Upper lobe of right lung (tissue), 1 donor: ENCODE data around the gene MAGEF1. TPM values are rescaled to one million over a fixed set of nuclear protein-coding genes. Genes with fewer than 3 reads are reported as not detected.
"Not testable (repeated sequence)": the region's sequence is repeated elsewhere in the genome, so short reads cannot be mapped to it uniquely, and the experiment has no call there.

Source experiments
- ATAC-seq: fragments of 200-7000 bp; cut with Tn5 transposase; one replicate; pipeline ENCODE4 v1.9.1; 2020; ENCODE audit warnings: mild to moderate bottlenecking, moderate library complexity
- DNase-seq: peaks from one replicate; pipeline ENCODE4 v3.0.0-alpha.2; 2020
- H3K27ac ChIP-seq: fragments of 200-600 bp; one replicate; pipeline ENCODE4 v1.8.0; 2022
- H3K27me3 ChIP-seq: fragments of 200-600 bp; one replicate; pipeline ENCODE4 v1.8.0; 2022; ENCODE audit warnings: mild to moderate bottlenecking
- H3K36me3 ChIP-seq: fragments of 200-600 bp; one replicate; pipeline ENCODE4 v1.8.0; 2022
- H3K4me1 ChIP-seq: fragments of 200-600 bp; one replicate; pipeline ENCODE4 v1.8.0; 2022
- H3K4me3 ChIP-seq: fragments of 200-600 bp; one replicate; pipeline ENCODE4 v1.8.0; 2022; ENCODE audit warnings: mild to moderate bottlenecking
- H3K9me3 ChIP-seq: fragments of 200-600 bp; one replicate; pipeline ENCODE4 v1.8.0; 2022
- intact Hi-C: fragments of 100-400 bp; cut with DNase I; formaldehyde crosslinking; loops from one replicate; pipeline ENCODE4 v1.11.0; 2022
- total RNA-seq: library from RNA; stranded (reverse); fragmentation: NEBNext Ultra II Directional; extraction: Animal tissue kit (Norgen Biotek cat#: 25700); gene quantifications from one replicate; pipeline ENCODE4 v1.2.1, GENCODE V29; 2021
- TF ChIP-seq, protein P1 (sequence below): fragments of 200-600 bp; IDR thresholded peaks from one replicate; pipeline ENCODE4 v1.8.0; 2022; ENCODE audit warnings: antibody characterized with exemption
- donor health status: DM: no; HTN: yes; CAD: no; lungs with severe emphysema.

MAGEF1 gene
- total RNA-seq, 1 donor from 2014 or later, result 30.3 TPM

DNA sequence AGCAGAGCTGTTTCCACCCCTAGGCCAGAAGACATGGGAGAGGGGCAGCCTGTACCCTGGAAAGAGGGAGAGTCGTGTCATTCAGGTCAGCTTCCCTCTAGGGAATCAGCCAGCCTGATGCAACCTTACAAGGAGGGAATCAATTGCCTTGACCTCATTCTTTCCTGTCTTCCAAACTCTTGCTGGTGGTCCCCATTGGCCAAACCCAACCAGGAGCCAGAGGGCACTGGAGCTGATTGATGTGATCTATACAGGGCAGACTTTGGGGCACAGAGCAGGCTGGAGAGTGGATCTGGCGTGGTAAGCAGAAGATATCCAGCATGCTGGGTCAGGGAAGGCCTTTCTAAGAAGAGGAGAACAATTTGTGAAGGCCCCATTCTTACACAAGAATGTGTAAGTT is 19.1 kb upstream of the MAGEF1 start:
- no peaks in the 10 kb centered on the region for H3K9me3 ChIP-seq
- no peaks in the 10 kb centered on the region for H3K27me3 ChIP-seq
- no peak overlapping the region for H3K27ac ChIP-seq
- intact Hi-C loops, result no loop called here
- TF ChIP-seq, protein P1, sequence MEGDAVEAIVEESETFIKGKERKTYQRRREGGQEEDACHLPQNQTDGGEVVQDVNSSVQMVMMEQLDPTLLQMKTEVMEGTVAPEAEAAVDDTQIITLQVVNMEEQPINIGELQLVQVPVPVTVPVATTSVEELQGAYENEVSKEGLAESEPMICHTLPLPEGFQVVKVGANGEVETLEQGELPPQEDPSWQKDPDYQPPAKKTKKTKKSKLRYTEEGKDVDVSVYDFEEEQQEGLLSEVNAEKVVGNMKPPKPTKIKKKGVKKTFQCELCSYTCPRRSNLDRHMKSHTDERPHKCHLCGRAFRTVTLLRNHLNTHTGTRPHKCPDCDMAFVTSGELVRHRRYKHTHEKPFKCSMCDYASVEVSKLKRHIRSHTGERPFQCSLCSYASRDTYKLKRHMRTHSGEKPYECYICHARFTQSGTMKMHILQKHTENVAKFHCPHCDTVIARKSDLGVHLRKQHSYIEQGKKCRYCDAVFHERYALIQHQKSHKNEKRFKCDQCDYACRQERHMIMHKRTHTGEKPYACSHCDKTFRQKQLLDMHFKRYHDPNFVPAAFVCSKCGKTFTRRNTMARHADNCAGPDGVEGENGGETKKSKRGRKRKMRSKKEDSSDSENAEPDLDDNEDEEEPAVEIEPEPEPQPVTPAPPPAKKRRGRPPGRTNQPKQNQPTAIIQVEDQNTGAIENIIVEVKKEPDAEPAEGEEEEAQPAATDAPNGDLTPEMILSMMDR, result no peak
- no peak overlapping the region for H3K4me3 ChIP-seq
- DNase-seq (no peak), ATAC-seq (no peak)
- H3K36me3 ChIP-seq, result no peaks in the 10 kb centered on the region
- no peaks in the 10 kb centered on the region for H3K4me1 ChIP-seq

DNA sequence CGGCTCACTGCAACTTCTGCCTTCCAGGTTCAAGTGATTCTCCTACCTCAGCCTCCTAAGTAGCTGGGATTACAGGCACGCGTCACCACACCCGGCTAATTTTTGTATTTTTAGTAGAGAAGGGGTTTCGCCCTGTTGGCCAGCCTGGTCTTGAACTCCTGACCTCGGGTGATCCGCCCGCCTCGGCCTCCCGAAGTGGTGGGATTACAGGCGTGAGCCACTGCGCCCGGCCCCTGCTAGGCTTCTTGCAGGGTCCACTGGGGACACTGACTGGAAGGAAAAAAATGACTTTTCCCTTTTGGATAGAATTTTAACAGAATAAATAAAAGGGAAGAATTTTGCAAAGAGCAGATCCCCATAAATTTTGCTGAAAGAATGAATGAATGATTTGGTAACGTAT is 17.3 kb upstream of the MAGEF1 start:
- ATAC-seq, H3K27me3 ChIP-seq, intact Hi-C loops, H3K36me3 ChIP-seq, H3K4me3 ChIP-seq, H3K27ac ChIP-seq, DNase-seq, H3K4me1 ChIP-seq, H3K9me3 ChIP-seq: not testable (repeated sequence)

DNA sequence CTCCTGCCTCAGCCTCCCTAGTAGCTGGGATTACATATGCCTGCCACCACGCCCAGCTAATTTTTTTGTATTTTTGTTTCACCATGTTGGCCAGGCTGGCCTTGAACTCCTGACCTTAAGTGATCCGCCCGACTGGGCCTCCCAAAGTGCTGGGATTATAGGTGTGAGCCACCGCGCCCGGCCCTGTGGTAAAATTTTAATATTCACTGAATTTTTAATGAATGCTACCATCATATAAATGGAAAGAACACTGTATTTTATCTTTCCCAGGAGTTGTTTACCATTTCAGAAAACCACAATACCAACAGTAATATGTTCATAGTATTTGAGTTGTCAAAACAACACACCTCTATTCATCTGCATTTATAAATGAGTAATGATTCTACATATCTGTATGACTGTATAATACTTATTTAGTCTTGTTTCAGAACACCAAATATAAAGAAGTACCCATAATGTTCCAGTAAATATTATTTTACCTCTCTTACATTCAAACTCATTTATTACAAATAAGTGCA is 16.2 kb upstream of the MAGEF1 start:
- intact Hi-C loops, result no loop called here
- DNase-seq, result no peak
- no peak for ATAC-seq

DNA sequence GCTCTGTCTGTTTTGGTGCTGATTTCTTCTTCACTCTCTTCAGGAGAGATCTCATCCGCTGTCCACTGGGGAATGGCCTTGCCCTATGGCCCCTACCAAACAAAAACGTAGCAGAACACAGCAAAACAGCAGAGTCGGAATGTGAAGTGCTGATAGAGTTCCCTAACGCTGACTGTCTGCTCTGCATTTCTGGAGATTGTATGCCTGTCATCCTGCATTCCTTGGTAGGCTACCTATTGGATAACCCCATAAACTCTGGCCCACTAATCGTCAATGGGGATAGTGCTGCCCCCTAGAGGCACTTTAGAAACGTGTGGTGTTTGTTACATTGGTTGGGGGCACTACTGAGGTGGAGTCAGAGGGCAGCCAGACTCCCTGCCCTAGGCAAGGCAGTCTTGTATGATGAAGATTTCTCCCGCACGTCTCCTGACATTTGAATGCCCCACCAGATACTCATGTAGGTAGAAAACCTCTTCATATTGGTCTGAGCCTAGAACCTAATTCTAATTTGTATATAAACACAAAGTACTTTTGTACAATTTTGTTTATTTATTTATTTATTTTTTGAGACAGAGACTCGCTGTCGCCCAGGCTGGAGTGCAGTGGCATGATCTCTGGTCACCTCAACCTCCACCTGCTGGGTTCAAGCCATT is 15.6 kb upstream of the MAGEF1 start:
- Histone ChIP-seq H3K4me1 (no peaks in the 10 kb centered on the region), H3K4me3 (no peak overlapping the region), H3K27ac (no peak overlapping the region), H3K27me3 (no peaks in the 10 kb centered on the region), H3K9me3 (no peaks in the 10 kb centered on the region), H3K36me3 (no peaks in the 10 kb centered on the region)
- ATAC-seq, result peak; percentile 98
- intact Hi-C loops, result no loop called here
- no peak for DNase-seq
- TF ChIP-seq, protein P1, result peak; percentile 74

More for the DNA sequence above, 16.2 kb upstream of the MAGEF1 start:
- Histone ChIP-seq H3K9me3 (no peaks in the 10 kb centered on the region), H3K4me1 (no peaks in the 10 kb centered on the region), H3K27me3 (no peaks in the 10 kb centered on the region), H3K4me3 (no peak overlapping the region), H3K27ac (no peak overlapping the region), H3K36me3 (no peaks in the 10 kb centered on the region)
- TF ChIP-seq, protein P1, result no peak

DNA sequence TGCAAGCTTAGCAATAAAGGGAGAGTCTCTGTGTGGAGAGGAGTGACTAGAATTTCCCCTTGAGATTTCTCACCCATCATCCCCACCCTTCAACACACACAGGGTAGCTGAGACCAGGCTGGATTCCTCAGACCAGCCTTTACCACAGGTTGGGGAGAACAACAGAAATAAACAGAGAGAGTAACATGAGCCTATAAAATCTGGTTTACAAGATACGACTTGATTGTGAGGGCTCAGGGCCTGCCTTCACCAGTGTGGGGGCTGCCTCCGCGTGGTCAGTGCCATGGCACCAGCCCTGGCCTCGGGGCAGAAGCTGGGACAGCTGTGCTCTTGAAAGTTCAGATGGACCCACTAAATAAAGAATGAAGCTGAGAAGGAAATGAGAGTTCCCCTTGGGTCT is 14.6 kb upstream of the MAGEF1 start:
- intact Hi-C loops, result no loop called here
- no peak for ATAC-seq
- Histone ChIP-seq H3K27ac (no peak overlapping the region), H3K27me3 (no peaks in the 10 kb centered on the region), H3K4me3 (no peak overlapping the region), H3K36me3 (no peaks in the 10 kb centered on the region), H3K9me3 (no peaks in the 10 kb centered on the region), H3K4me1 (no peaks in the 10 kb centered on the region)
- no peak for DNase-seq
- TF ChIP-seq, protein P1, result no peak

DNA sequence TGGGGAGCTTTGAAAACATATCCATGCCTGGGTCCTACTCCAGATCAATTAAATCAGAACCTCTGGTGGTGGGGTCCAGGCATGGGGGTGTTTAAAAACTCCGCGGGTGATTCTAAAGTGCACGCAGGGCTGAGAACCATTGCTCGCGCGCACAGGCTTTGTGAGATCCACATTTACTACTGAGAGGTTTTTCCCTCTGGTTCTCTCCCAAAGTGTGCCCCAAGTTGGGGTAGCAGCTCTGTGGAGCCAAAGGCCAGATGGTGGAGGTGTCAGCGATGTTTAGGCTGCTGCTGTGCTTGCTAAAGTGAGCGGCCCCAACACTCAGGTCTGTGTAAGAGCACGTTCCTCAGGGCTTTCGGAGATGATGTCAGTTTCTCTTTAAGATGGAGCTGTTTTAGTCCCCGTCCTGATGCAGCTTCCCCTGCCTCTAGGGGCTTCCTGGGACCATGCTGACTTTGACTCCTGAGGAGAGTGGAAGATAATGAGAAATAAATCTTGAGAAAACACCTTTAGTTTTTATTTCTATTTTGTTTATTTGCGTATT is 13.4 kb upstream of the MAGEF1 start:
- TF ChIP-seq, protein P1, result no peak
- Histone ChIP-seq H3K4me3 (no peak overlapping the region), H3K9me3 (no peaks in the 10 kb centered on the region), H3K36me3 (no peaks in the 10 kb centered on the region), H3K4me1 (no peaks in the 10 kb centered on the region), H3K27ac (no peak overlapping the region), H3K27me3 (no peaks in the 10 kb centered on the region)
- no peak for ATAC-seq
- intact Hi-C loops, result no loop called here
- DNase-seq, result no peak
